Islet precursor cell (in vitro differentiated cells): ENCODE data around the gene FXYD7.
"Not testable (repeated sequence)": the region's sequence is repeated elsewhere in the genome, so short reads cannot be mapped to it uniquely, and the experiment has no call there.

Experiments used
- DNase-seq: peaks from one replicate; pipeline ENCODE4 v3.0.0-alpha.2; 2018

Gene FXYD7

GRCh38 chr19:35143231-35143715 is at the start of gene FXYD7:
TSS of gene FXYD7 (plus strand) at chr19:35143255. CDS start at chr19:35143334, 79 bp downstream.
- DNase-seq, result no peak

- no peak for DNase-seq
These were observed 49.6 kb upstream of the FXYD7 start for GRCh38 chr19:35093430-35093829.

- no peak for DNase-seq
These were observed 49.0 kb upstream of the FXYD7 start for GRCh38 chr19:35093941-35094647.

GRCh38 chr19:35094656-35095055 is 48.4 kb upstream of the FXYD7 start:
- no peak for DNase-seq

- no peak for DNase-seq
These were observed 47.2 kb upstream of the FXYD7 start for GRCh38 chr19:35095667-35096368.

GRCh38 chr19:35098413-35099049 is 44.5 kb upstream of the FXYD7 start:
- DNase-seq, result no peak

- no peak for DNase-seq
These were observed 43.7 kb upstream of the FXYD7 start for GRCh38 chr19:35099155-35099896.

GRCh38 chr19:35099897-35100275 is 43.2 kb upstream of the FXYD7 start:
- no peak for DNase-seq

GRCh38 chr19:35100588-35101533 is 42.2 kb upstream of the FXYD7 start:
- DNase-seq, result no peak

GRCh38 chr19:35101949-35102348 is 41.1 kb upstream of the FXYD7 start:
- DNase-seq, result not testable (repeated sequence)

- not testable (repeated sequence) for DNase-seq
These were observed 39.4 kb upstream of the FXYD7 start for GRCh38 chr19:35103614-35104013.

- no peak for DNase-seq
These were observed 38.7 kb upstream of the FXYD7 start for GRCh38 chr19:35104361-35104760.

- no peak for DNase-seq
These were observed 38.0 kb upstream of the FXYD7 start for GRCh38 chr19:35105047-35105410.

- no peak for DNase-seq
These were observed 37.4 kb upstream of the FXYD7 start for GRCh38 chr19:35105411-35106290.

- DNase-seq, result no peak
These were observed 36.8 kb upstream of the FXYD7 start for GRCh38 chr19:35106291-35106583.

- no peak for DNase-seq
These were observed 36.0 kb upstream of the FXYD7 start for GRCh38 chr19:35106898-35107541.

GRCh38 chr19:35107545-35107944 is 35.5 kb upstream of the FXYD7 start:
- peak; percentile 92 for DNase-seq

- no peak for DNase-seq
These were observed 34.3 kb upstream of the FXYD7 start for GRCh38 chr19:35108730-35109129.

GRCh38 chr19:35109395-35110112 is 33.5 kb upstream of the FXYD7 start:
- no peak for DNase-seq

GRCh38 chr19:35110974-35111373 is 32.1 kb upstream of the FXYD7 start:
- DNase-seq, result peak; percentile 81
